HepG2 (cell line): Measurements from ENCODE around the gene DSN1. TPM values are rescaled to one million over a fixed set of nuclear protein-coding genes. Genes with fewer than 3 reads are reported as not detected.

ENCODE experiments used
- BHLHE40 ChIP-seq: IDR thresholded peaks from 2 replicates; pipeline ENCODE4 v1.6.1; 2011; ENCODE audit warnings: low read length, improper control_type of control experiment
- GABPA ChIP-seq, 2 experiments: IDR thresholded peaks; 2 replicates each; pipeline ENCODE4 v1.6.1; 2011 to 2016; ENCODE audit warnings: low read depth in 2 of 2, low read length in 1 of 2, missing biosample characterization in 1 of 2, missing genetic modification characterization in 1 of 2
- HOXA7 ChIP-seq: sonication (generic); formaldehyde crosslinking; IDR thresholded peaks from 2 replicates; pipeline ENCODE4 v1.8.1; 2022; ENCODE audit warnings: mild to moderate bottlenecking, missing genetic modification reagents, moderate library complexity
- MAFK ChIP-seq, 2 experiments: IDR thresholded peaks in 1 of 2; conservative IDR thresholded peaks in 1 of 2; 2 replicates each; pipeline ENCODE4 v1.6.1; 2011; ENCODE audit warnings: improper control_type of control experiment in 2 of 2, low read length in 2 of 2
- NFRKB ChIP-seq: fragments of 450-650 bp; IDR thresholded peaks from 2 replicates; pipeline ENCODE4 v1.6.1; 2017
- POLR2A ChIP-seq, 2 experiments: IDR thresholded peaks; 2 replicates each; pipeline ENCODE4 v1.6.1; 2011; ENCODE audit warnings: low read depth in 2 of 2, low read length in 2 of 2, mild to moderate bottlenecking in 1 of 2, moderate library complexity in 1 of 2; ENCODE audit not compliant: insufficient read depth in 1 of 2
- RARA ChIP-seq: IDR thresholded peaks from 2 replicates; pipeline ENCODE4 v1.6.1; 2016; ENCODE audit warnings: missing genetic modification reagents, missing compliant biosample characterization
- TAF15 ChIP-seq: fragments of 200-400 bp; formaldehyde crosslinking; IDR thresholded peaks from one replicate; pipeline ENCODE4 v1.6.1; 2018; ENCODE audit warnings: mild to moderate bottlenecking, low read depth, low read length; ENCODE audit not compliant: poor library complexity, severe bottlenecking
- TBL1XR1 ChIP-seq: fragments of 150-350 bp; IDR thresholded peaks from 2 replicates; pipeline ENCODE4 v1.6.1; 2014; ENCODE audit warnings: borderline replicate concordance, low read length; ENCODE audit not compliant: partially characterized antibody
- TBP ChIP-seq: sonication (generic); formaldehyde crosslinking; IDR thresholded peaks from 2 replicates; pipeline ENCODE4 v1.5.0; 2020; ENCODE audit warnings: missing genetic modification reagents
- ZNF12 ChIP-seq: sonication (generic); formaldehyde crosslinking; IDR thresholded peaks from 2 replicates; pipeline ENCODE4 v1.5.0; 2020; ENCODE audit warnings: missing genetic modification reagents
- ZNF790 ChIP-seq: sonication (generic); formaldehyde crosslinking; IDR thresholded peaks from 2 replicates; pipeline ENCODE4 v1.8.0; 2022; ENCODE audit warnings: missing genetic modification reagents, mild to moderate bottlenecking, borderline replicate concordance
- ZSCAN12 ChIP-seq: sonication (generic); formaldehyde crosslinking; IDR thresholded peaks from 2 replicates; pipeline ENCODE4 v1.9.0; 2021; ENCODE audit warnings: mild to moderate bottlenecking, missing genetic modification reagents
- polyA plus RNA-seq, 8 experiments: library from polyadenylated mRNA; depleted of rRNA in 3 of 8; stranded (reverse) in 7 of 8; unstranded in 1 of 8; fragments of >200 nt; fragmentation: Illumina TruSeq in 4 of 8; extraction: Trizol in 4 of 8; gene quantifications; 2 replicates each; pipeline versions ENCODE4 v1.2.1 to v1.2.3, GENCODE V29; 2011 to 2016; ENCODE audit warnings: low read depth in 4 of 8, missing spikeins in 1 of 8, mixed read lengths in 1 of 8; ENCODE audit not compliant: insufficient read depth in 1 of 8
- total RNA-seq, 5 experiments: library from RNA; depleted of rRNA; stranded (reverse); fragments of >200 nt; fragmentation: Illumina TruSeq; extraction: Trizol; gene quantifications; 2 replicates each; pipeline ENCODE4 v1.2.3, GENCODE V29; 2016; ENCODE audit warnings: low read depth in 1 of 5
- TF ChIP-seq, protein P1 (sequence below): sonication (generic); formaldehyde crosslinking; IDR thresholded peaks from 2 replicates; pipeline ENCODE4 v1.4.0; 2020; ENCODE audit warnings: missing genetic modification reagents; ENCODE audit errors: not compliant biosample characterization
- TF ChIP-seq, protein P2 (sequence below): sonication (generic); formaldehyde crosslinking; IDR thresholded peaks from 2 replicates; pipeline ENCODE4 v1.4.0; 2020; ENCODE audit warnings: mild to moderate bottlenecking, missing genetic modification reagents, borderline replicate concordance
- TF ChIP-seq, protein P3 (sequence below): IDR thresholded peaks from 2 replicates; pipeline ENCODE4 v1.6.1; 2016; ENCODE audit warnings: mild to moderate bottlenecking
- TF ChIP-seq, protein P4 (sequence below): fragments of 450-650 bp; IDR thresholded peaks from 2 replicates; pipeline ENCODE4 v1.6.1; 2016
- TF ChIP-seq, protein P5 (sequence below): conservative IDR thresholded peaks from 2 replicates; pipeline ENCODE4 v1.6.1; 2018; ENCODE audit warnings: missing genetic modification reagents
- TF ChIP-seq, protein P6 (sequence below): IDR thresholded peaks from 2 replicates; pipeline ENCODE4 v1.6.1; 2016; ENCODE audit warnings: mild to moderate bottlenecking, missing biosample characterization, missing genetic modification reagents

Gene DSN1
- total and polyA plus RNA-seq, 2 of the 13 experiments (the other 11 are each of a cell fraction or from before 2014, with no cell fraction given): 18.7 to 53.7 TPM

DNA sequence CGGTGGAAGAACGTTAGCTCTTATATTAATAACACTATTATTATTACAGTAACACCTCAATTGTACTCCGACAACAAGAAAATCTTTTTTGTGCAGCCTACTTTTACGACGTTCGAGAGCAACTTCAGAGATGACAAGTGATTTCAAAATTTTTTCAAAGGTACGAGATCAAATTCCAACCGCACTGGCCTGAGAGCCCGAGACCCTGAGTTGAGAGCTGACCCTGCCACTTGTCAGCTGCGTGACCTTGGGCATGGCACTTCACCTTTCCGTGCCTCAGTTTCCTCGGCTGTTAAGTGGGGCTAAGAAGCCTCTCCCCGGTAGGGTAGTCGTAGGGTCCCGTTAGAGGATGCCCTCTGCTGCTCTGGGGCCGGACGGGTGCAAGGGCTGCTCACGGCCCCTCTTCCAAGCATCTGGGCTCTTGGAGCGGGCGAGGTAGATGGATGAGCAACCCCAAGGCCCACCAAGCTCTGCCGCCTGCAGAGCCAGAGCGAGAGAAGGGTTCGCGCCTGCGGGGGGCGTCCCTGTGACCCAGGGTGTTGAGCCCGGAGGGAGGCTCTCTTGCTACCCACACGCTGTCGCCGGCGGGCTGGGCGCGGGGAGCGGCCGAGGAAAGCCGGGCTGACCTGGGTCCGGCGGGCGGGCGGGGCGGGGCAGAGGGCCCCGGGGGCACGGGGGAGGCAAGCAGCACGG, 28.2 kb downstream of the DSN1 start (continued):
- TF ChIP-seq MAFK (conservative IDR thresholded peaks at IDR 0.05 in 1 of 2, IDR thresholded peaks at IDR 0.05 in 1 of 2; ENCODE audit: low read length in 2 of 2): no peak
- peak; percentile 65; the same call in 1 of the 2 replicates for TF ChIP-seq ZSCAN12 (CRISPR knock-in tag)
- TF ChIP-seq, protein P1, sequence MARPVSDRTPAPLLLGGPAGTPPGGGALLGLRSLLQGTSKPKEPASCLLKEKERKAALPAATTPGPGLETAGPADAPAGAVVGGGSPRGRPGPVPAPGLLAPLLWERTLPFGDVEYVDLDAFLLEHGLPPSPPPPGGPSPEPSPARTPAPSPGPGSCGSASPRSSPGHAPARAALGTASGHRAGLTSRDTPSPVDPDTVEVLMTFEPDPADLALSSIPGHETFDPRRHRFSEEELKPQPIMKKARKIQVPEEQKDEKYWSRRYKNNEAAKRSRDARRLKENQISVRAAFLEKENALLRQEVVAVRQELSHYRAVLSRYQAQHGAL (CRISPR knock-in tag): no peak
- TF ChIP-seq, protein P2, sequence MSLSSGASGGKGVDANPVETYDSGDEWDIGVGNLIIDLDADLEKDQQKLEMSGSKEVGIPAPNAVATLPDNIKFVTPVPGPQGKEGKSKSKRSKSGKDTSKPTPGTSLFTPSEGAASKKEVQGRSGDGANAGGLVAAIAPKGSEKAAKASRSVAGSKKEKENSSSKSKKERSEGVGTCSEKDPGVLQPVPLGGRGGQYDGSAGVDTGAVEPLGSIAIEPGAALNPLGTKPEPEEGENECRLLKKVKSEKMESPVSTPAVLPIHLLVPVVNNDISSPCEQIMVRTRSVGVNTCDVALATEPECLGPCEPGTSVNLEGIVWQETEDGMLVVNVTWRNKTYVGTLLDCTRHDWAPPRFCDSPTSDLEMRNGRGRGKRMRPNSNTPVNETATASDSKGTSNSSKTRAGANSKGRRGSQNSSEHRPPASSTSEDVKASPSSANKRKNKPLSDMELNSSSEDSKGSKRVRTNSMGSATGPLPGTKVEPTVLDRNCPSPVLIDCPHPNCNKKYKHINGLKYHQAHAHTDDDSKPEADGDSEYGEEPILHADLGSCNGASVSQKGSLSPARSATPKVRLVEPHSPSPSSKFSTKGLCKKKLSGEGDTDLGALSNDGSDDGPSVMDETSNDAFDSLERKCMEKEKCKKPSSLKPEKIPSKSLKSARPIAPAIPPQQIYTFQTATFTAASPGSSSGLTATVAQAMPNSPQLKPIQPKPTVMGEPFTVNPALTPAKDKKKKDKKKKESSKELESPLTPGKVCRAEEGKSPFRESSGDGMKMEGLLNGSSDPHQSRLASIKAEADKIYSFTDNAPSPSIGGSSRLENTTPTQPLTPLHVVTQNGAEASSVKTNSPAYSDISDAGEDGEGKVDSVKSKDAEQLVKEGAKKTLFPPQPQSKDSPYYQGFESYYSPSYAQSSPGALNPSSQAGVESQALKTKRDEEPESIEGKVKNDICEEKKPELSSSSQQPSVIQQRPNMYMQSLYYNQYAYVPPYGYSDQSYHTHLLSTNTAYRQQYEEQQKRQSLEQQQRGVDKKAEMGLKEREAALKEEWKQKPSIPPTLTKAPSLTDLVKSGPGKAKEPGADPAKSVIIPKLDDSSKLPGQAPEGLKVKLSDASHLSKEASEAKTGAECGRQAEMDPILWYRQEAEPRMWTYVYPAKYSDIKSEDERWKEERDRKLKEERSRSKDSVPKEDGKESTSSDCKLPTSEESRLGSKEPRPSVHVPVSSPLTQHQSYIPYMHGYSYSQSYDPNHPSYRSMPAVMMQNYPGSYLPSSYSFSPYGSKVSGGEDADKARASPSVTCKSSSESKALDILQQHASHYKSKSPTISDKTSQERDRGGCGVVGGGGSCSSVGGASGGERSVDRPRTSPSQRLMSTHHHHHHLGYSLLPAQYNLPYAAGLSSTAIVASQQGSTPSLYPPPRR (CRISPR knock-in tag): peak; percentile 14; the same call in 1 of the 2 replicates
- TF ChIP-seq TAF15: no peak
- TF ChIP-seq BHLHE40: 0 out of 2 replicates have a peak, but pooled peaks have one; percentile 5
- no peak for TF ChIP-seq NFRKB
- TF ChIP-seq GABPA (IDR thresholded peaks at IDR 0.05; ENCODE audit: low read depth, low read length): no peak
- TF ChIP-seq GABPA (CRISPR knock-in tag; IDR thresholded peaks at IDR 0.05; ENCODE audit: low read depth): no peak
- TF ChIP-seq HOXA7: no peak
- TF ChIP-seq, protein P3, sequence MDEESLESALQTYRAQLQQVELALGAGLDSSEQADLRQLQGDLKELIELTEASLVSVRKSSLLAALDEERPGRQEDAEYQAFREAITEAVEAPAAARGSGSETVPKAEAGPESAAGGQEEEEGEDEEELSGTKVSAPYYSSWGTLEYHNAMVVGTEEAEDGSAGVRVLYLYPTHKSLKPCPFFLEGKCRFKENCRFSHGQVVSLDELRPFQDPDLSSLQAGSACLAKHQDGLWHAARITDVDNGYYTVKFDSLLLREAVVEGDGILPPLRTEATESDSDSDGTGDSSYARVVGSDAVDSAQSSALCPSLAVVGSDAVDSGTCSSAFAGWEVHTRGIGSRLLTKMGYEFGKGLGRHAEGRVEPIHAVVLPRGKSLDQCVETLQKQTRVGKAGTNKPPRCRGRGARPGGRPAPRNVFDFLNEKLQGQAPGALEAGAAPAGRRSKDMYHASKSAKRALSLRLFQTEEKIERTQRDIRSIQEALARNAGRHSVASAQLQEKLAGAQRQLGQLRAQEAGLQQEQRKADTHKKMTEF: no peak; the same call in 1 of the 2 replicates
- no peak for TF ChIP-seq TBL1XR1
- TF ChIP-seq POLR2A (IDR thresholded peaks at IDR 0.05; ENCODE audit: insufficient read depth in 1 of 2, low read depth in 2 of 2, low read length in 2 of 2): no peak; a peak in 1 of 4 replicates
- TF ChIP-seq, protein P4, sequence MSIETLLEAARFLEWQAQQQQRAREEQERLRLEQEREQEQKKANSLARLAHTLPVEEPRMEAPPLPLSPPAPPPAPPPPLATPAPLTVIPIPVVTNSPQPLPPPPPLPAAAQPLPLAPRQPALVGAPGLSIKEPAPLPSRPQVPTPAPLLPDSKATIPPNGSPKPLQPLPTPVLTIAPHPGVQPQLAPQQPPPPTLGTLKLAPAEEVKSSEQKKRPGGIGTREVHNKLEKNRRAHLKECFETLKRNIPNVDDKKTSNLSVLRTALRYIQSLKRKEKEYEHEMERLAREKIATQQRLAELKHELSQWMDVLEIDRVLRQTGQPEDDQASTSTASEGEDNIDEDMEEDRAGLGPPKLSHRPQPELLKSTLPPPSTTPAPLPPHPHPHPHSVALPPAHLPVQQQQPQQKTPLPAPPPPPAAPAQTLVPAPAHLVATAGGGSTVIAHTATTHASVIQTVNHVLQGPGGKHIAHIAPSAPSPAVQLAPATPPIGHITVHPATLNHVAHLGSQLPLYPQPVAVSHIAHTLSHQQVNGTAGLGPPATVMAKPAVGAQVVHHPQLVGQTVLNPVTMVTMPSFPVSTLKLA: no peak
- TF ChIP-seq, protein P5, sequence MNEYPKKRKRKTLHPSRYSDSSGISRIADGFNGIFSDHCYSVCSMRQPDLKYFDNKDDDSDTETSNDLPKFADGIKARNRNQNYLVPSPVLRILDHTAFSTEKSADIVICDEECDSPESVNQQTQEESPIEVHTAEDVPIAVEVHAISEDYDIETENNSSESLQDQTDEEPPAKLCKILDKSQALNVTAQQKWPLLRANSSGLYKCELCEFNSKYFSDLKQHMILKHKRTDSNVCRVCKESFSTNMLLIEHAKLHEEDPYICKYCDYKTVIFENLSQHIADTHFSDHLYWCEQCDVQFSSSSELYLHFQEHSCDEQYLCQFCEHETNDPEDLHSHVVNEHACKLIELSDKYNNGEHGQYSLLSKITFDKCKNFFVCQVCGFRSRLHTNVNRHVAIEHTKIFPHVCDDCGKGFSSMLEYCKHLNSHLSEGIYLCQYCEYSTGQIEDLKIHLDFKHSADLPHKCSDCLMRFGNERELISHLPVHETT (CRISPR knock-in tag): no peak
- TF ChIP-seq, protein P6, sequence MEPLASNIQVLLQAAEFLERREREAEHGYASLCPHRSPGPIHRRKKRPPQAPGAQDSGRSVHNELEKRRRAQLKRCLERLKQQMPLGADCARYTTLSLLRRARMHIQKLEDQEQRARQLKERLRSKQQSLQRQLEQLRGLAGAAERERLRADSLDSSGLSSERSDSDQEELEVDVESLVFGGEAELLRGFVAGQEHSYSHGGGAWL (CRISPR knock-in tag): no peak; the same call in 1 of the 2 replicates
- no peak; the same call in 1 of the 2 replicates for TF ChIP-seq RARA (CRISPR knock-in tag)
- TF ChIP-seq TBP: no peak
- TF ChIP-seq ZNF790: no peak
- no peak for TF ChIP-seq ZNF12 (CRISPR knock-in tag)
